ENCODE data around the gene TMEM117.
"Not testable (repeated sequence)": the region's sequence is repeated elsewhere in the genome, so short reads cannot be mapped to it uniquely, and the experiment has no call there.

The TMEM117 gene

GRCh38 chr12:44240186-44240585, 404.3 kb downstream of the TMEM117 start:
- DNase-seq = no peak

DNA sequence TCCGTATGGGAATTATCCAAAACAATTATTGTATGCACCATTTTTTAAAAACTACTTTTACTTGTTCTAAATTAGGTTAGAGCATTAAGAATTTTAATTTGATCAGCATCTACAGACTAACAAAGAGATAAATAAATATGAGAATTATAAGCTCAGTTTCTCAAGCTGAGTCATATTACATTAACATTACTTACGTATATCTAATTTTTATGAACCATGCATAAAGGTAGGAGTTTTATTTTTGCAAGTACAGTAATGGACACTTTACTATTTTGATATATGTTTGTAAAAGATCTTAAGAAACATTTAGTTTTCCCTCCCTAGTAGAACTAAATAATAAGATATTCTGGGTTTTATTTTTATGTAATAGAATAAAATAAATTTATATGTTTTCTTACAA, 410.1 kb downstream of the TMEM117 start:
- DNase-seq = no peak

DNA sequence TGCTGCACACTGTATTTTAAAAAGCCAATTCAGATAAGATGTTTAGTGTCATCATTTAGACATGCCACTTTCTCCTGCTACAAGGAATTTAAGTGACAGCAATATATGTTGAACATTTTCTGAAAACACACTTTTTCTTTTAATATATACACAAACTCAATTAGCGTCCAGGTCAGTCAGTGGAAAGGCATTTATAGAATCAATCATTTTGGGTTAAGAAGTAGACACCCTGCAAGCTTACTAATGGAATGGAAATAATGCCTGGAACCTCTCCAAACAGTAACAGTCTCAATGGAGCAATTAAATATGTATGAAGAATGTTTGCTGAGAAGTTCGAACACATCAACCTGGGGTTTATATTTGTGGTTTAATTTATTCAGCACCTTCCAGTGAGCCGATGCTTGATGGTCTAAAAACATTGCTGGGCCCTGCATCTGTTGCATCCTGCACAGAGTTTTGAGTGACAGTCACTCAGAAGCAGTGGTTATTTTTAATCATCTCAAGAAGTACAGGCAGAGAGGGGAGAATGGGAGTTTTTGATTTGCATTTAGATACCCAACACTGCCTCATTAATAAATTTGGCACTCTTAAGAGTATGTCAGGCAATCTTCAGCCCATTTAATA, 410.7 kb downstream of the TMEM117 start:
- DNase-seq = no peak

- no peak for DNase-seq
Observed at GRCh38 chr12:44247588-44247987, 411.7 kb downstream of the TMEM117 start.

- DNase-seq = no peak
Observed at GRCh38 chr12:44248436-44248835, 412.6 kb downstream of the TMEM117 start.

DNA sequence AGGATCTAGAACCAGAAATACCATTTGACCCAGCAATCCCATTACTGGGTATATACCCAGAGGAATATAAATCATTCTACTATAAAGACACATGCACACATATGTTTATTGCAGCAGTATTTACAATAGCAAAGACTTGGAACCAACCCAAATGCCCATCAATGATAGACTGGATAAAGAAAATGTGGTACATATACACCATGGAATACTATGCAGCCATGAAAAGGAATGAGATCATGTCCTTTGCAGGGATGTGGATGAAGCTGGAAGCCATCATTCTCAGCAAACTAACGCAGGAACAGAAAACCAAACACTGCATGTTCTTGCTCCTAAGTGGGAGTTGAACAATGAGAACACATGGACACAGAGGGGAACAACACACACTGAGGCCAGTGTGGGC, 414.6 kb downstream of the TMEM117 start:
- not testable (repeated sequence) for DNase-seq

GRCh38 chr12:44253338-44253856, 417.5 kb downstream of the TMEM117 start:
- DNase-seq = no peak

DNA sequence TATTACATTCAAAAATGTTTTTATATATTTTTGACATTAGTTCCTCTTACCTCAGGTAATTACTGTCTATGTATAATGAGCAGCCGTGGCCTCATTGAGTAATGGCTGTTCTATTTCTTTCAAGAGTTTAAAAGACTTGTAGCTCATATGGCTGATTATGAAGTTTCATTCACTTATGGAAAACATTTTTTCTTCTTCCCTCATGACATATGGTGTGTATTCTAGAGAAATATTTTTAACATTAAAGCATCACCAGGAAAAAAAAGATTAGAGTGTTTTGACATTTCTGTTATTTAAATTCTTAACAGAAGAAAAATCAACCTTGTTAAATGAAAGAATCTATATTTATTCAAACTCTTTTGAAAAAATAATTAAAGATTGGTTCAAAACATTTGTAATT, 422.4 kb downstream of the TMEM117 start:
- DNase-seq = no peak

GRCh38 chr12:44259890-44260289, 424.0 kb downstream of the TMEM117 start:
- no peak for DNase-seq

DNA sequence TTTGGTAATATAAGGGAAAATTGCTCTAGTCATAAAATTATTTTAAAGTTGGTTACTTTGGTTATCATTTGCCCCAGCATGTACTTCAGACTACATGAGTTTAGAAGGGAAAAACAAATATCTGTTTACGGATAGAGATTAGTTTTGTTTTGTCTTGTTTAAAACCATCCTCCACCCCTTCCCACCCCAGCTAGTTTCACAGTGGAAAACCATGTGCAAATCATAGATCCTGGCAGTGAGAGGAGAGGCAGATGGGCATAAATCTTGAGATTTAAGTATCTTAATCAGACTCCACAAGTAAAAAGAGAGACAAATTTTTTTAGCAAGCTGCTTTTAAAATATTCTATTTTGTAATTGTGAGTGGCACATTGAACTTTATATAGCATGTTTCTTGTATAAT, 424.7 kb downstream of the TMEM117 start:
- DNase-seq = no peak

DNA sequence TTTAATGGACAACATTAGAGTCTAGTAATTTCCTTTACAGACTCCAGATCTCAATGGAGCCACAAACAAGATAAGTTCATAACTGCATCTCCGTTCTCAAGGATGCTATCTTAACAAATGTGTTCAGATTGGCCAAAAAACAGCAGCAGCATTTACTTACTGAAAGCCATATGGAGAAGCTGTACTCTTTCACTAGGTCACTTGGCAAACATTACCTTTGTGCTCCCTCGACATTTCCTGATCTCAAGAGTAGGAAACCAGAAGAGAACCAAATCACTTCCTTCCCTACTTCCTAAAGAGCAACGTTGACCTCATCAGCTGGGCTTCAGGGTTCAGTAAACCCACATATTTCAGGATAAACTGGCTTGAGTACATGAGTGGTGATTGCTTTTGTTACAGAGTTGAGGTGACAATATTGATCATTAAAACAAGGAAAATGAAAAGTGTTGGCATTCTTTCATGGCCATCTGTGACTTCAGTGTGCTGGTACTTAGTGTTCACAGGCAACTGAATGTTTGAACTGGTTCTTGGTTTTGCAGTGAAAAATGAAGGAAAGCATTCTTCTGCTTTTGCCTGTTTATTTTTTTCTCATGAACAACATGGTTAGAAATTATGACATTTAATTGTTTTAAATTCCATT, 449.6 kb downstream of the TMEM117 start:
- DNase-seq = no peak

- DNase-seq = no peak
Observed at GRCh38 chr12:44286336-44286735, 450.5 kb downstream of the TMEM117 start.

- no peak for DNase-seq
Observed at GRCh38 chr12:44286821-44287505, 451.1 kb downstream of the TMEM117 start.

- no peak for DNase-seq
Observed at GRCh38 chr12:44287545-44287944, 451.7 kb downstream of the TMEM117 start.

GRCh38 chr12:44294649-44295048, 458.8 kb downstream of the TMEM117 start:
- no peak for DNase-seq

GRCh38 chr12:44295958-44296623, 460.2 kb downstream of the TMEM117 start:
- no peak for DNase-seq

DNA sequence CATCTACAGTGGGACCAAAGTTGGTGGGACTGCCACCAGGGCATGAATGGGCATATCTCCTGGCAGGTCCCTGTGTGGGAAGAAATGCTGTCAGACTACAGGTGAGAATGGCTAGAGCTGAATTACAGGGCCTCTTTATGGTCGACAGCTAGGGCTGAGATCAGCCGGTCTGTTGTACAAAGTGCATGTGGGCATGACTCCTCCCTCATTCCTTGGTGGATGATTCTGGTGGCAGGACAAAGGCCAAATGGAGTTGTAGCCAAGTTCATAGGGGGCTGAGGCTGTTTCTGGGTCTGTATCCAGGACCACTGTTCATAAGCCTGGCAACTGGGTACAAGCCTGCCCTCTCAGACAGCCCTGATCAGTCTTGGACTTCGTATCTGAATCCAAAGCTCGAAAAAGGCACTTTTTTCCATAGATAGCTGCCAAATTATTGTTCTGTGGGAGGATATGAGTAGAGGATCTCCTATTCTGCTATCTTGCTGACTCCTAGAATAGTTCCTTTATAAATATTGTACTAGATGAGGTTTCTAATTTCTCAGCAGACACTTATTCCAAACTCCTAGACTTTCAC, 460.8 kb downstream of the TMEM117 start:
- DNase-seq = no peak

GRCh38 chr12:44299524-44299923, 463.6 kb downstream of the TMEM117 start:
- DNase-seq = no peak

GRCh38 chr12:44307506-44308168, 471.8 kb downstream of the TMEM117 start:
- DNase-seq = no peak

- DNase-seq = no peak
Observed at GRCh38 chr12:44313188-44313587, 477.3 kb downstream of the TMEM117 start.

DNA sequence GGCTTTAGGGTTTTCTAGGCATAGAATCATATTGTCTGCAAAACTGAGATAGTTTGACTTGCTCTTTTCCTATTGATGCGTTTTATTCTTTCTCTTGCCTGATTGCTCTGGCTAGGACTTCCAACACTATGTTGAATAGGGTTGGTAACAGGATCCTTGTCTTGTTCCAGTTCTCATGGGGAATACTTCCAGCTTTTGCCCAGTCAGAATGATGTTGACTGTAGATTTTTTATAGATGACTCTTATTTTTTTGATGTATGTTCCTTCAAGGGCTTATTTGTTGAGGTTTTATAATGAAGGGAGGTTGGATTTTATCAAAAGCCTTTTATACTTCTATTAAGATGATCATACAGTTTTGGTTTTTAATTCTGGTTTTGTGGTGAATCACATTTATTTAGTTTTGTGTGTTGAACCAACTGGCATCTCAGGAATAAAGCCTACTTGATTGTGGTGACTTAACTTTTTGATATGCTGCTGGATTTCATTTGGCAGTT, 478.2 kb downstream of the TMEM117 start:
- no peak for DNase-seq

DNA sequence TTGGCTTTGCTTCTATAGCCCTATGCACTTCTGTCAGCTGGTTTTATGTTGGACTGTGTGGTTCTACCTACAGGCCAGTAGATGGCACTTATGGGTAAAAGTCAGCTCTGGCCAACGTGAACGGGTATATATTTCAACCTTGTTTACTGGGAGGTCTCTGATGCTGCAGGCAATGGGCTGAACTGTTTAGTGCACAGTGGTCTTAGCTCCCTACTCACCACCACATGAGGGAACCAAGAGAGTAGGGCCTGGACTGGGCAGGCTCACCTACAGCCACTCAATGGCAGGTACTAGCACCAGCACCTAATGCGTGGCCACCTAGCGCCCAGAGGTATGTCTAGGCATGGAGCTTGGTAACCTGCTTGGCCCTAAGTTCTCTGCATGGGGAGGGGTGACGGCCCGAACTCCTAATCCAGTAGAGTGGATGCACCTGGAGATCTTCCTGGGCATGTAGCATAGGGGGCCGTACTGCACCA, 481.8 kb downstream of the TMEM117 start:
- DNase-seq = no peak
